T-cell (primary cell): Measurements from ENCODE around the gene APOL1. TPM values are rescaled to one million over a fixed set of nuclear protein-coding genes. Genes with fewer than 3 reads are reported as not detected.

ENCODE experiments used
- ATAC-seq, 4 experiments: fragments of 200-7000 bp in 3 of 4; fragments of 150-1000 bp in 1 of 4; cut with Tn5 transposase; replicated peaks in 1 of 4; 1 replicate in 3 of 4; 2 replicates in 1 of 4; pipeline ENCODE4 v1.10.0; 2021; ENCODE audit warnings: moderate library complexity in 3 of 4, mild to moderate bottlenecking in 2 of 4, moderate number of reproducible peaks in 1 of 4
- CTCF ChIA-PET, 2 donors: fragments of 300-600 bp; sonication (Branson Sonifier 250); formaldehyde crosslinking; loops; one replicate each; lab custom pipeline; 2022; ENCODE audit warnings: antibody characterized with exemption in 2 of 2; lab: Charles Lee
- POLR2A ChIA-PET, 2 donors: fragments of 300-600 bp; sonication (Branson Sonifier 250); formaldehyde crosslinking; loops; one replicate each; lab custom pipeline; 2022; ENCODE audit warnings: antibody characterized with exemption in 2 of 2; lab: Charles Lee
- DNase-seq, 35 experiments: peaks; one replicate each; pipeline versions ENCODE4 v3.0.0 to v3.0.0-alpha.2; 2013 to 2023
- H3K27ac ChIP-seq: one replicate; pipeline ENCODE4 v1.5.1; 2013; ENCODE audit warnings: low read length
- H3K27me3 ChIP-seq, 2 experiments: replicated peaks in 1 of 2; 1 replicate in 1 of 2; 2 replicates in 1 of 2; pipeline versions ENCODE4 v1.6.1 to v1.7.0; 2013; ENCODE audit warnings: low read length in 1 of 2, mixed read lengths in 1 of 2; ENCODE audit not compliant: control insufficient read depth in 2 of 2, insufficient read depth in 2 of 2; ENCODE audit errors: extremely low read depth in 1 of 2
- H3K36me3 ChIP-seq, 2 donors: 1 replicate in 1 of 2; 2 replicates in 1 of 2; pipeline versions ENCODE4 v1.6.1 to v1.7.0; 2013; ENCODE audit warnings: low read length in 1 of 2; ENCODE audit not compliant: control insufficient read depth in 2 of 2, insufficient read depth in 1 of 2; ENCODE audit errors: extremely low read depth in 1 of 2
- H3K4me1 ChIP-seq, 2 experiments: 1 replicate in 1 of 2; 2 replicates in 1 of 2; pipeline versions ENCODE4 v1.6.1 to v1.7.0; 2013; ENCODE audit warnings: low read length in 2 of 2, mixed read lengths in 1 of 2; ENCODE audit not compliant: insufficient read depth in 2 of 2, control insufficient read depth in 1 of 2; ENCODE audit errors: extremely low read depth in 1 of 2
- H3K4me3 ChIP-seq, 2 donors: 1 replicate in 1 of 2; 2 replicates in 1 of 2; pipeline versions ENCODE4 v1.5.1 to v1.7.0; 2013; ENCODE audit warnings: mild to moderate bottlenecking in 2 of 2, low read length in 1 of 2, moderate library complexity in 1 of 2; ENCODE audit not compliant: control insufficient read depth in 1 of 2; ENCODE audit errors: extremely low read depth in 1 of 2
- H3K9me3 ChIP-seq: 2 replicates; pipeline ENCODE4 v1.7.0; 2013
- H3K27ac Mint-ChIP-seq, 2 donors: one replicate each; pipeline ENCODE4 v1.8.0; 2020 to 2021; ENCODE audit warnings: mild to moderate bottlenecking in 2 of 2, mixed read lengths in 2 of 2
- H3K27me3 Mint-ChIP-seq, 2 donors: one replicate each; pipeline ENCODE4 v1.8.0; 2021 to 2022; ENCODE audit warnings: mixed read lengths in 2 of 2
- H3K36me3 Mint-ChIP-seq: one replicate; pipeline ENCODE4 v1.8.0; 2021; ENCODE audit warnings: mixed read lengths
- H3K4me1 Mint-ChIP-seq, 3 donors: one replicate each; pipeline ENCODE4 v1.8.0; 2020 to 2022; ENCODE audit warnings: mixed read lengths in 3 of 3, mild to moderate bottlenecking in 1 of 3
- H3K4me3 Mint-ChIP-seq, 3 donors: one replicate each; pipeline ENCODE4 v1.8.0; 2020 to 2022; ENCODE audit warnings: mild to moderate bottlenecking in 3 of 3, mixed read lengths in 3 of 3, moderate library complexity in 3 of 3
- H3K9me3 Mint-ChIP-seq, 3 donors: one replicate each; pipeline ENCODE4 v1.8.0; 2020 to 2022; ENCODE audit warnings: mixed read lengths in 3 of 3
- WGBS: methylation state at CpG from one replicate; pipeline ENCODE4 v1.1.5; 2013; ENCODE audit warnings: missing lambda C conversion rate; ENCODE audit not compliant: insufficient coverage; 5-methylcytosine and 5-hydroxymethylcytosine counted together
- total RNA-seq, 35 experiments: library from RNA in 6 of 35; stranded (reverse) in 6 of 35; fragments of 120-200 nt in 1 of 35; gene quantifications; one replicate each; pipeline versions ENCODE4 v1.2.1 to v1.2.4 and lab custom pipeline; 2013 to 2026

The APOL1 gene
- total RNA-seq, 5 donors from 2014 or later (not counting 1 experiment from before 2014, with no cell fraction given) = 15.7 to 29.5 (median 19.8) TPM

DNA sequence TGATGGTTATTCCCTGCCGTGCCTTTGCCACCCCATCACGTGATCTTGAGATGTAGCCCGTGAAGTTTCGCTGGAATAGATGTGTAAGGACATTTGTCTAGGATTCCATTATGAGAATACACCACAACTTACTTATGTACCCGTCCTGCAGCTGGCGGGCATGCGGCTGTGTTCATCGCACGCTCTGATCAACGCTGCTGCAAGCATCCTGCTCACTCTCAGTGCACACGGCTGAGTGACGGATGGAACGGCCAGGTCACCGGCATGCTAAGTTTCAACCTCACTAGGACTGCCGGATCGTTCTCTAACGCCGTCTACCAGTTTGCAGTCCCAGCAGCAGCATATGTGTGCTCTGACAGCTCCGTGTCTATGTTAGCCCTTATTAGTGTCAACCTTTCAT, 44.6 kb downstream of the APOL1 start:
- Mint-ChIP-seq H3K36me3 (peaks cover 64% of the 10 kb centered on the region), H3K9me3 (no peaks in the 10 kb centered on the region), H3K27me3 (no peaks in the 10 kb centered on the region), H3K4me3 (no peak overlapping the region), H3K4me1 (peaks cover 27 to 29% (median 29%) of the 10 kb centered on the region in 3 donors), H3K27ac (peak overlapping the region; percentile 66 to 70)
- ATAC-seq = no peak
- no peak for DNase-seq
- WGBS = 96% methylated on average over 11 of the region's 19 CpGs
- Histone ChIP-seq H3K36me3 (peaks cover 26 to 100% of the 10 kb centered on the region in 2 donors), H3K27ac (no peak overlapping the region), H3K9me3 (no peaks in the 10 kb centered on the region), H3K4me3 (no peak overlapping the region), H3K4me1 (peaks cover 0 to 50% of the 10 kb centered on the region in 2 experiments), H3K27me3 (no peaks in the 10 kb centered on the region)
- ChIA-PET POLR2A (no interaction called here), CTCF (interaction anchor here (0.5 to 2.5 kb wide), 4 partner anchors 17 to 189 kb away, joined by 3 to 6 read pairs (median 4); no protein-coding TSS in a partner anchor)

GRCh38 chr22:36298118-36298517, 45.2 kb downstream of the APOL1 start:
- POLR2A ChIA-PET = no interaction called here
- peaks cover 0 to 44% of the 10 kb centered on the region in 2 experiments for H3K4me1 ChIP-seq
- CTCF ChIA-PET = interaction anchor here (0.5 to 2.5 kb wide), 5 partner anchors 18 to 188 kb away, joined by 3 to 6 read pairs (median 5); no protein-coding TSS in a partner anchor
- peaks cover 21 to 100% of the 10 kb centered on the region in 2 donors for H3K36me3 ChIP-seq
- H3K27me3 Mint-ChIP-seq = no peaks in the 10 kb centered on the region
- H3K36me3 Mint-ChIP-seq = peaks cover 62% of the 10 kb centered on the region
- no peak overlapping the region for H3K27ac ChIP-seq
- no peak for ATAC-seq
- H3K4me3 Mint-ChIP-seq = no peak overlapping the region
- H3K27ac Mint-ChIP-seq = peak overlapping the region; percentile 39 to 48
- DNase-seq = no peak
- no peaks in the 10 kb centered on the region for H3K9me3 ChIP-seq
- peaks cover 23 to 25% (median 25%) of the 10 kb centered on the region in 3 donors for H3K4me1 Mint-ChIP-seq
- no peaks in the 10 kb centered on the region for H3K27me3 ChIP-seq
- H3K4me3 ChIP-seq = no peak overlapping the region
- 96% methylated on average over 7 of the region's 8 CpGs for WGBS
- H3K9me3 Mint-ChIP-seq = no peaks in the 10 kb centered on the region

DNA sequence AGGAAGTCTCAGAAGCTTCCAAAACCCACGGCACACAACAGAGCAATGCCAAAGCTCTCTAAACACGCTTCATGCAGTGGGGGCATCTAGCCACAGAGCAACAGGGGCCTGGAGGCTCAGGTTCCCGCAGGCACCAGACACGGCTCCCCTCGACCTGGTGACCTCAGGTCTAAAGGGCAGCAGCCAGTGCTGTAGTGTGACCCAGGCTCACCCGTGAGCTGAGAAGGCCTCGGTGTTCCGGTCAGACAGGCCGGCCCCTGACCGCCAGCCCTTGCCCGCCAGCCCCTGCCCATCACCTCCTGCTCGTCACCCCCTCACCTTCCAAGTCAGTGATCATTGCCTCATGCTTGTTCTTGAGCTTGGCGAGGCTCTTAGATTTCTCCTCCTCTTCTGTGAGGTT, 45.7 kb downstream of the APOL1 start:
- no peak overlapping the region for H3K27ac ChIP-seq
- peaks cover 61% of the 10 kb centered on the region for H3K36me3 Mint-ChIP-seq
- H3K9me3 ChIP-seq = no peaks in the 10 kb centered on the region
- peak overlapping the region in 1 of 2 donors; percentile 39 for H3K27ac Mint-ChIP-seq
- 99% methylated on average over 11 of the region's 13 CpGs for WGBS
- H3K27me3 Mint-ChIP-seq = no peaks in the 10 kb centered on the region
- H3K4me3 ChIP-seq = no peak overlapping the region
- ChIA-PET POLR2A (no interaction called here), CTCF (interaction anchor here (2.1 to 2.5 kb wide), 2 partner anchors 21 to 188 kb away, joined by 6 read pairs; no protein-coding TSS in a partner anchor)
- DNase-seq = no peak
- H3K4me1 ChIP-seq = peaks cover 0 to 39% of the 10 kb centered on the region in 2 experiments
- no peak overlapping the region for H3K4me3 Mint-ChIP-seq
- peaks cover 23 to 25% (median 25%) of the 10 kb centered on the region in 3 donors for H3K4me1 Mint-ChIP-seq
- H3K27me3 ChIP-seq = no peaks in the 10 kb centered on the region
- ATAC-seq = no peak
- peaks cover 20 to 99% of the 10 kb centered on the region in 2 donors for H3K36me3 ChIP-seq
- no peaks in the 10 kb centered on the region for H3K9me3 Mint-ChIP-seq

- WGBS = 92% methylated on average over 9 of the region's 14 CpGs
- peak overlapping the region; percentile 7 for H3K27ac ChIP-seq
- no peaks in the 10 kb centered on the region for H3K27me3 ChIP-seq
- ATAC-seq = no peak
- peaks cover 26 to 99% of the 10 kb centered on the region in 2 donors for H3K36me3 ChIP-seq
- POLR2A ChIA-PET = no interaction called here
- H3K9me3 ChIP-seq = no peaks in the 10 kb centered on the region
- CTCF ChIA-PET = interaction anchor here (2.1 to 2.5 kb wide), 2 partner anchors 21 to 187 kb away, joined by 6 read pairs; no protein-coding TSS in a partner anchor
- H3K4me1 ChIP-seq = peaks cover 0 to 32% of the 10 kb centered on the region in 2 experiments
- Mint-ChIP-seq H3K4me3 (no peak overlapping the region), H3K4me1 (peaks cover 21 to 22% (median 22%) of the 10 kb centered on the region in 3 donors), H3K27ac (peak overlapping the region in 1 of 2 donors; percentile 28), H3K36me3 (peaks cover 62% of the 10 kb centered on the region), H3K9me3 (no peaks in the 10 kb centered on the region), H3K27me3 (no peaks in the 10 kb centered on the region)
- DNase-seq = no peak
- no peak overlapping the region for H3K4me3 ChIP-seq
These were observed 46.4 kb downstream of the APOL1 start for GRCh38 chr22:36299295-36299694.

DNA sequence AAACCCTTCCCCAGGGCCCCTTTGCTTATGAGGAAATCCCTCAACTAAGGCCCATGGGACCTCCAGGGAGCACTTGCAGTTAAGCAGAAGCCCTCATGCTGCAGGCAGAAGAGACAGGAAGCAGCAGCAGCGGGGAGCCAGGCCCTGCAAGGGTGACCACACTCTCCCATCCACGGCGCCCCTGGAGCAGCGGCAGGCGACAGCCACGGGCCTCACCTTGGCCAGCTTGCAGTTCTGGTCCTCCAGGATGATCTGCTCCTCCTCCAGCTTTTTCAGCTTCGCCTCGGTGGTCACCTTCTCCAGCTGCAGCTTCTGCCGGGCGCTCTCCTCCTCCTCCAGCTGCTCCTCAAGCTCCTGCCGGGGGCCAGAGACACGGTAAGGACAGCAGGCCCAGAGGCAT, 47.0 kb downstream of the APOL1 start:
- DNase-seq (no peak), ATAC-seq (no peak)
- Histone ChIP-seq H3K4me1 (peaks cover 0 to 30% of the 10 kb centered on the region in 2 experiments), H3K27ac (peak overlapping the region; percentile 7), H3K4me3 (no peak overlapping the region), H3K27me3 (no peaks in the 10 kb centered on the region), H3K9me3 (no peaks in the 10 kb centered on the region), H3K36me3 (peaks cover 29 to 99% of the 10 kb centered on the region in 2 donors)
- Mint-ChIP-seq H3K9me3 (no peaks in the 10 kb centered on the region), H3K27ac (peak overlapping the region; percentile 28 to 67), H3K36me3 (peaks cover 57% of the 10 kb centered on the region), H3K4me1 (peaks cover 17 to 19% (median 18%) of the 10 kb centered on the region in 3 donors), H3K27me3 (no peaks in the 10 kb centered on the region), H3K4me3 (no peak overlapping the region)
- POLR2A ChIA-PET = no interaction called here
- WGBS = 88% methylated on average over 12 of the region's 12 CpGs
- CTCF ChIA-PET = interaction anchor here (0.8 to 2.9 kb wide), 7 partner anchors 13 to 186 kb away, joined by 3 to 12 read pairs (median 5); no protein-coding TSS in a partner anchor

DNA sequence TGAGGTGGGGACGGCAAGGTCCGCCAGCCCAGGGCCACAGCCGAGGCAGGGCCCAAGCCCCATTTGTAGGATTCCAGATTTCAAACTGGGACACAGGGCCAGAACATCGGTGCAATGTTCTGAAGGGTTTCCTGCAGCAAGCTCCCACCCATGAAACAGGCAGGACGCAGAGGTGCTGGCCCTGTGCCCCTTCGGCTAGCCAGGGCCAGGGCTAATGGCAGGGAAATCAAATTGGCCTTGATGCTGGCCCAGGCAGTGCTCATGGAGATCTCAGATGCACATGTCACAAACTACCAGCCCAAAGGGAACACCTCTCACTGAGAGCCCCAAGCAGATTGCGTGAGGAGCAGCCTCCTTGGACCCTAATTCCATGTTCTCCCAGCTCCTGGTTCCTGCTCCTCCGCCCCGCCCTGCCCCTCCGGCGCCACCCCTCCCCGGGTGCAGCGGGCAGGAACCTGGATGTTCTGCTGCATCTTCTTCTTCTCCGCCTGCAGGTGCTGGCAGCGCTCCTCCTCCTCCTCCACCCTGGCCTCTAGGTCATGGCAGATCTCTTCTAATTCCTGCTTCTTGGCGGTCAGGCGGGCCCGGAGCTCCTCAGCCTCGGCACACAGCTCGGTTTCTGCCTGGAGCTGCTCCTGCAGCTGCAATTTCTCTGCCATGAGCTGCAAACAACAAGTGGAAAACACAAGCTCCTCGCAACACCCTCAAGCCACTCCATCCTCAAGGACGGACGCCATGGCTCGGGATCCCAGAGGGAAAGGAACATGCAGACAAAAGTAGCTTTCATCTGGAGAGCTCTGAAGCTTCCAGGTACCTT, 47.7 kb downstream of the APOL1 start:
- ChIA-PET POLR2A (no interaction called here), CTCF (interaction anchor here (0.6 to 2.9 kb wide), 13 partner anchors 9 to 186 kb away, joined by 3 to 26 read pairs (median 4); no protein-coding TSS in a partner anchor)
- no peak for DNase-seq
- Mint-ChIP-seq H3K27me3 (no peaks in the 10 kb centered on the region), H3K27ac (peak overlapping the region; percentile 63 to 68), H3K4me1 (peaks cover 15 to 18% (median 16%) of the 10 kb centered on the region in 3 donors), H3K36me3 (peaks cover 57% of the 10 kb centered on the region), H3K4me3 (no peak overlapping the region), H3K9me3 (no peaks in the 10 kb centered on the region)
- no peaks in the 10 kb centered on the region for H3K27me3 ChIP-seq
- H3K36me3 ChIP-seq = peaks cover 28 to 99% of the 10 kb centered on the region in 2 donors
- ATAC-seq = no peak
- H3K27ac ChIP-seq = no peak overlapping the region
- 96% methylated on average over 24 of the region's 24 CpGs for WGBS
- H3K4me3 ChIP-seq = no peak overlapping the region
- no peaks in the 10 kb centered on the region for H3K9me3 ChIP-seq
- peaks cover 0 to 23% of the 10 kb centered on the region in 2 experiments for H3K4me1 ChIP-seq
